Measurements from ENCODE around the gene RNASE9.

The RNASE9 gene

DNA sequence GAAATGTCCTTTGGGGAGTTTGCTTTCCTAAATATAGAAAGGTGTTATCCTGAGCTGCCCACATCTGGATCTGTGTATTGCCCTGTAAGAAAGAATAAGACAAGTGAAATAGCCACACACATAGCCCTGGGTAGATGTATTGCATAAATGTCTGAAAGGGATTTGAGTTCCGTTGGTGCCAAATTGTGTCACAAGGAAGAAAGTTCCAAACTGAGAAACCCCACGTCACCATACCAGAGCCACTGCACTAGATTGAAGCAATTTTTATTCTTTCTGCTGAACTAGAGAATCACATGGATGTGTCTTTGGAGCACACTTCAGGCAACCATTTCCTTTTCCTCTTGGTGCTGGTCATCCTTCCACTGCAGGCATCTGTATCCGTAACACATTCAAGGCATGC lies 5.0 kb downstream of the RNASE9 start:
- TF ChIP-seq, protein P1, sequence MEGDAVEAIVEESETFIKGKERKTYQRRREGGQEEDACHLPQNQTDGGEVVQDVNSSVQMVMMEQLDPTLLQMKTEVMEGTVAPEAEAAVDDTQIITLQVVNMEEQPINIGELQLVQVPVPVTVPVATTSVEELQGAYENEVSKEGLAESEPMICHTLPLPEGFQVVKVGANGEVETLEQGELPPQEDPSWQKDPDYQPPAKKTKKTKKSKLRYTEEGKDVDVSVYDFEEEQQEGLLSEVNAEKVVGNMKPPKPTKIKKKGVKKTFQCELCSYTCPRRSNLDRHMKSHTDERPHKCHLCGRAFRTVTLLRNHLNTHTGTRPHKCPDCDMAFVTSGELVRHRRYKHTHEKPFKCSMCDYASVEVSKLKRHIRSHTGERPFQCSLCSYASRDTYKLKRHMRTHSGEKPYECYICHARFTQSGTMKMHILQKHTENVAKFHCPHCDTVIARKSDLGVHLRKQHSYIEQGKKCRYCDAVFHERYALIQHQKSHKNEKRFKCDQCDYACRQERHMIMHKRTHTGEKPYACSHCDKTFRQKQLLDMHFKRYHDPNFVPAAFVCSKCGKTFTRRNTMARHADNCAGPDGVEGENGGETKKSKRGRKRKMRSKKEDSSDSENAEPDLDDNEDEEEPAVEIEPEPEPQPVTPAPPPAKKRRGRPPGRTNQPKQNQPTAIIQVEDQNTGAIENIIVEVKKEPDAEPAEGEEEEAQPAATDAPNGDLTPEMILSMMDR (IDR thresholded peaks at IDR 0.05; ENCODE audit: insufficient read depth, low read length), result no peak
- TF ChIP-seq SPI1 (IDR thresholded peaks at IDR 0.05; ENCODE audit: borderline replicate concordance, low read depth) (no peak), GABPA (IDR thresholded peaks at IDR 0.05; ENCODE audit: low read depth) (no peak), POLR2AphosphoS5 (IDR thresholded peaks at IDR 0.05; ENCODE audit: low read depth) (no peak)
- TF ChIP-seq, protein P2, sequence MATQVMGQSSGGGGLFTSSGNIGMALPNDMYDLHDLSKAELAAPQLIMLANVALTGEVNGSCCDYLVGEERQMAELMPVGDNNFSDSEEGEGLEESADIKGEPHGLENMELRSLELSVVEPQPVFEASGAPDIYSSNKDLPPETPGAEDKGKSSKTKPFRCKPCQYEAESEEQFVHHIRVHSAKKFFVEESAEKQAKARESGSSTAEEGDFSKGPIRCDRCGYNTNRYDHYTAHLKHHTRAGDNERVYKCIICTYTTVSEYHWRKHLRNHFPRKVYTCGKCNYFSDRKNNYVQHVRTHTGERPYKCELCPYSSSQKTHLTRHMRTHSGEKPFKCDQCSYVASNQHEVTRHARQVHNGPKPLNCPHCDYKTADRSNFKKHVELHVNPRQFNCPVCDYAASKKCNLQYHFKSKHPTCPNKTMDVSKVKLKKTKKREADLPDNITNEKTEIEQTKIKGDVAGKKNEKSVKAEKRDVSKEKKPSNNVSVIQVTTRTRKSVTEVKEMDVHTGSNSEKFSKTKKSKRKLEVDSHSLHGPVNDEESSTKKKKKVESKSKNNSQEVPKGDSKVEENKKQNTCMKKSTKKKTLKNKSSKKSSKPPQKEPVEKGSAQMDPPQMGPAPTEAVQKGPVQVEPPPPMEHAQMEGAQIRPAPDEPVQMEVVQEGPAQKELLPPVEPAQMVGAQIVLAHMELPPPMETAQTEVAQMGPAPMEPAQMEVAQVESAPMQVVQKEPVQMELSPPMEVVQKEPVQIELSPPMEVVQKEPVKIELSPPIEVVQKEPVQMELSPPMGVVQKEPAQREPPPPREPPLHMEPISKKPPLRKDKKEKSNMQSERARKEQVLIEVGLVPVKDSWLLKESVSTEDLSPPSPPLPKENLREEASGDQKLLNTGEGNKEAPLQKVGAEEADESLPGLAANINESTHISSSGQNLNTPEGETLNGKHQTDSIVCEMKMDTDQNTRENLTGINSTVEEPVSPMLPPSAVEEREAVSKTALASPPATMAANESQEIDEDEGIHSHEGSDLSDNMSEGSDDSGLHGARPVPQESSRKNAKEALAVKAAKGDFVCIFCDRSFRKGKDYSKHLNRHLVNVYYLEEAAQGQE (IDR thresholded peaks at IDR 0.05; ENCODE audit: insufficient replicate concordance, low read depth), result no peak

DNA sequence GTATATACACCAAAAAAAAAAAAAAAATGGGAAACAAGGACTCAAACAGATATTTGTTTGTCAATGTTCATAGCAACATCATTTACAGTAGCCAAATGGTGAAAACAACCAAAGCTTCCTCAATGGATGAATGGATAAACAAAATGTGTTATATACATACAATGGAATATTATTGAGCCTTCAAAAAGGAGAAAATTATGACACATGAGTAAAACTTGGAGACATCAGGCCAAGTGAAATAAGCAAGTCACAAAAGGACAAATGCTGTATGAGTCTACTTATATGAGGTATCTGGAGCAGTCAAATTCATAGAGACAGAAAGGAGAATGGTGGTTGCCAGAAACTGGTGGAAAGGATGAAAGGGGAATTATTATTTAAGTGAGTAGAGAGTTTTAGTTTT lies 7.8 kb downstream of the RNASE9 start:
- no peak overlapping the region for H3K4me3 ChIP-seq (replicated peaks; ENCODE audit: insufficient read depth, low read length)
- DNase-seq (ENCODE audit: low read depth in 1 of 2, low spot score in 1 of 2), result no peak

More for the DNA sequence above, 5.0 kb downstream of the RNASE9 start:
- no peak overlapping the region for H3K4me3 ChIP-seq (replicated peaks; ENCODE audit: insufficient read depth, low read length)
- DNase-seq (ENCODE audit: low read depth in 1 of 2, low spot score in 1 of 2), result peak; percentile 29 to 45
- H3K27ac ChIP-seq (replicated peaks), result peak overlapping the region; percentile 61
- H3K27me3 ChIP-seq (ENCODE audit: insufficient read depth, poor library complexity, severe bottlenecking), result no peaks in the 10 kb centered on the region

DNA sequence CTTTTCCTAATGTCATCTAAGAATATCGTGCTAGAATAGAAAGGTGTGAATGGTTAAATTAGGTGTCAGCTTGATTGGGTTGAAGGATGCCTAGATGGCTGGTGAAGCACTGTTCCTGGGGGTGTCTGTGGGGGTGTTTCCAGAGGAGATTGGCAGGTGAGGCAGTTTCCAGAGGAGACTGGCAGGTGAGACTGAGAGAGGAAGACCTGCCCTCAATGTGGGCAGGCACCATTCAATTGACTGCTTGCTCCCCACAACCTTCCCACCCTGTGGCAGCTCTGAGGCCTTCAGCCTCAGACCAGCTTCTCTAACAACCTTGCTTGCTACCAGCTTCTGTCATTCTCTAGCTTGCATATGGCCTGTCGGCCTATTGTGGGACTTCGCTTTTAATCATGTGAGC lies 9.2 kb downstream of the RNASE9 start:
- TF ChIP-seq, protein P2 (IDR thresholded peaks at IDR 0.05; ENCODE audit: insufficient replicate concordance, low read depth), result no peak
- TF ChIP-seq GABPA (IDR thresholded peaks at IDR 0.05; ENCODE audit: low read depth), result no peak
- TF ChIP-seq, protein P1 (IDR thresholded peaks at IDR 0.05; ENCODE audit: insufficient read depth, low read length), result no peak
- no peak for TF ChIP-seq POLR2AphosphoS5 (IDR thresholded peaks at IDR 0.05; ENCODE audit: low read depth)
- TF ChIP-seq SPI1 (IDR thresholded peaks at IDR 0.05; ENCODE audit: borderline replicate concordance, low read depth), result no peak
- no peak overlapping the region for H3K27ac ChIP-seq (replicated peaks)
- H3K4me3 ChIP-seq (replicated peaks; ENCODE audit: insufficient read depth, low read length), result no peak overlapping the region
- DNase-seq (ENCODE audit: low read depth in 1 of 2, low spot score in 1 of 2), result no peak
- no peaks in the 10 kb centered on the region for H3K27me3 ChIP-seq (ENCODE audit: insufficient read depth, poor library complexity, severe bottlenecking)

More for the DNA sequence above, 7.8 kb downstream of the RNASE9 start:
- no peak for TF ChIP-seq SPI1 (IDR thresholded peaks at IDR 0.05; ENCODE audit: borderline replicate concordance, low read depth)
- TF ChIP-seq, protein P1 (IDR thresholded peaks at IDR 0.05; ENCODE audit: insufficient read depth, low read length), result no peak
- TF ChIP-seq POLR2AphosphoS5 (IDR thresholded peaks at IDR 0.05; ENCODE audit: low read depth), result no peak
- TF ChIP-seq, protein P2 (IDR thresholded peaks at IDR 0.05; ENCODE audit: insufficient replicate concordance, low read depth), result no peak
- no peak for TF ChIP-seq GABPA (IDR thresholded peaks at IDR 0.05; ENCODE audit: low read depth)
- Histone ChIP-seq H3K27me3 (ENCODE audit: insufficient read depth, poor library complexity, severe bottlenecking) (no peaks in the 10 kb centered on the region), H3K27ac (replicated peaks) (no peak overlapping the region)
